CD4-positive, alpha-beta T cell treated with Interleukin-17A for 1 hour (primary cell): ENCODE measurements around the gene IL2RA.
A peak's percentile ranks its signal among the peaks of the same experiment; 100 is the strongest.
"Not testable (repeated sequence)": the region's sequence is repeated elsewhere in the genome, so short reads cannot be mapped to it uniquely, and the experiment has no call there.

Source experiments
- DNase-seq: peaks from one replicate; pipeline ENCODE4 v3.0.0-alpha.2; 2020

Gene IL2RA

GRCh38 chr10:6011558-6011957 lies 50.6 kb downstream of the IL2RA start:
- no peak for DNase-seq

DNA sequence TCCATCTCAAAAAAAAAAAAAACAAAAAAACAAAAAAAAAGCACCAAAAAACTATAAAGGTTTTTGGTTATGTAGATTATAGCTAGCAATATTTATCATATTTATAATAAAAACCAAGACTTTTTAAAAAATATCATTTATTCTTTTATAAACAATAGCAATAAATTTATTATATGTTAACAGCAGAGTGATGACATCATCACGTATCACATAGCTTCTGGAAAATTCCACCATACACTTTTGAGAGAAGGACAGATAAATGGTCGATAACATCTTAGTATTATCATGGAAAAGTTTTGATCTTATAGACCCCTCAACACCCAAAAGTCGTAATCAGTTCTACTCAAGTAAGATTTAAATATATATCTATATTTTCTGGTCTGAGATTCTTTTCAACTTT lies 51.6 kb downstream of the IL2RA start:
- DNase-seq: no peak

DNA sequence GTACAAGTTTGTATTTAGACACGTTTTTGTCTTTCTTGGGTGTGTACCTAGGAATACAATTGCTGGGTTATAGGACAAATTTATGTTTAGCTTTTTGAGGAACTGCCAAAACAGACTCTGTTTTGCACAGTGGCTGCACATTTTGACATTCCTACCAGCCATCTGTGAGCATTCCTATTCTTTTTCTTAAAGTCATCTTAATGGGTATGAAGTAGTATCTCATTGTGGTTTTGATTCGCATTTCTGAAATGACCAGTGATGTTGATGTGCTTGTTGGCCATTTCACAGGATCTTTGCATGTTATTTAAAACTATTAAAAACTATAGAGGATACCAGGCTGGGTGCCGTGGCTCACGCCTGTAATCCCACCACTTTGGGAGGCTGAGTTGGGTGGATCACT lies 52.2 kb downstream of the IL2RA start:
- no peak for DNase-seq

- no peak for DNase-seq
Observed at GRCh38 chr10:6009150-6009549, 53.0 kb downstream of the IL2RA start.

GRCh38 chr10:6008497-6009142 lies 53.5 kb downstream of the IL2RA start:
- DNase-seq: no peak

- no peak for DNase-seq
Observed at GRCh38 chr10:6006991-6007390, 55.2 kb downstream of the IL2RA start.

GRCh38 chr10:6006546-6006945 lies 55.6 kb downstream of the IL2RA start:
- DNase-seq: no peak

DNA sequence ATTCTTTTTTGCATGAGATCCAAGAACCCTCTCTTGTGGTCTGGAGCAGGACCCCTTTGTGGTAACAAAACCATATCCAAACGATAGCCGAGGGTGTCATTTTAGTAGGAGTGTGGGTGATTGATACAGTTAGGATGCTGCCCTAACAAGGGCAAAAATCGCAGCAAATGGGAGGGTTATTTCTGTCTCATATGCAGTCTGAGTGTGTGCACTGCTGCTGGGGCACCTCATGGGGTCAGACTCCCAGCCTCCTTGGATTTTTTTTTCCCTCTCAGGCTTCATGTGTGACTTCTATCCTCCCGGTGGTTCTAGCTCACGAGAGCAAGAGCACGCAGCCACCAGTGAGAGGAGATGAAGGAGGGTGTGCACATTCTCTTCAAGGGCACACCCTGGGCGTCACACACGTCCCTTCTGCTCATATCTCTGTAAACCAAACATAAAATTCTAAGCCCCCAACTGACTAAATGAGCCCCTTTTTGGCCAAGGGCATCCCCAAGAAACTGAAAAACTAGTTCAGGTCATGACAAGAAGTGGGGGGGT lies 56.2 kb downstream of the IL2RA start:
- no peak for DNase-seq

- DNase-seq: not testable (repeated sequence)
Observed at GRCh38 chr10:6005161-6005804, 56.9 kb downstream of the IL2RA start.

DNA sequence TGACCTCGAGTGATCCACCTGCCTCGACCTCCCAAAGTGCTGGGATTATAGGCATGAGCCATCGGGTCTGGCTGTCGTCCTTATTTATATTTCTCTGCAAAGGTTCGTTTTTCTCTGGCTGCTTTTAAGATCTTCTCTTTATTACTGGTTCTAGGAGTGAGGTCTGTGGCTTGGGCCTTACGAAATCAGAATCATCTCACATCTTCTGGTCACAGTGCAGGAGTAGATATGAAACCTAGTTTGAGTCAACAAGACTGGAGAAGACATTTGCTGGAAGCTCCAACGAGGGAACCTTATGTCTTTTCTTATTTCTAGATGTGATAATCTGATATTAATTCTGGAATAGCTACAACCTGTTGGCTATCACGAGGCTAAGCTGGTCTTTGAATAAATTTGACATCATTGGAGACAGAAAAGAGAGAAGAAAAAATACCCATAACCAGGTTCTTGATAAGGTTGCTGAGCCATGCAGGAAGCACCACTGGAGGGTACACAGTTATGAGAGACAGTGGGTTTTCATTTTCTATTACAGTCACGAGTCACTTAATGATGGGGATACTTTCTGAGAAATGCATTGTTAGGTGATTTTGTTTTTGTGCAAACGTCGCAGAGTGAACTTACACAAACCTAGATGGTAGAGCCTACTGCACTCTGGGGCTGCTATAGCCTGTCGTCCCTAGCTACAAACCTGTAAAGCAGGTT lies 59.2 kb downstream of the IL2RA start:
- DNase-seq: no peak

GRCh38 chr10:5999440-6000165 lies 62.6 kb downstream of the IL2RA start:
- no peak for DNase-seq

- no peak for DNase-seq
Observed at GRCh38 chr10:5996696-5997095, 65.5 kb downstream of the IL2RA start.

GRCh38 chr10:5992398-5992797 lies 69.8 kb downstream of the IL2RA start:
- no peak for DNase-seq

- no peak for DNase-seq
Observed at GRCh38 chr10:5991708-5992107, 70.5 kb downstream of the IL2RA start.

DNA sequence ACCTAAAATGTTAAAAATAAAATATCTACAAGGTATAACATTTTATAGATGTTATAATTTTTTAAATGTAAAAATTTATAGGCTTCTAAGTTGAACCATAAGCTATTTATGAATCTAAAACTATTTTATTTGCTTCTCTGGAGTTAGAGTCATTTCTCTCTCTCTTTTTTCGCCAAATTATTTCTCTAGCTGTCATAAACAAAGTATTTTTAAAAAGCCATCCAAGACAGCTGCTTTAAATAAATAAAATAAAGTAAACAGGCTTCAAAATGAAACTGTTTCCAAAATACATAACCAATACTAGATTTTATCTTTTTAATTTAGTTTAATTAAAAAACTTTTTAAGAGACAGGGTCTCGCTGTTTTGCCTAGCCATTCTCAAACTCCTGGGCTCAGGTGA lies 72.4 kb downstream of the IL2RA start:
- DNase-seq: no peak

DNA sequence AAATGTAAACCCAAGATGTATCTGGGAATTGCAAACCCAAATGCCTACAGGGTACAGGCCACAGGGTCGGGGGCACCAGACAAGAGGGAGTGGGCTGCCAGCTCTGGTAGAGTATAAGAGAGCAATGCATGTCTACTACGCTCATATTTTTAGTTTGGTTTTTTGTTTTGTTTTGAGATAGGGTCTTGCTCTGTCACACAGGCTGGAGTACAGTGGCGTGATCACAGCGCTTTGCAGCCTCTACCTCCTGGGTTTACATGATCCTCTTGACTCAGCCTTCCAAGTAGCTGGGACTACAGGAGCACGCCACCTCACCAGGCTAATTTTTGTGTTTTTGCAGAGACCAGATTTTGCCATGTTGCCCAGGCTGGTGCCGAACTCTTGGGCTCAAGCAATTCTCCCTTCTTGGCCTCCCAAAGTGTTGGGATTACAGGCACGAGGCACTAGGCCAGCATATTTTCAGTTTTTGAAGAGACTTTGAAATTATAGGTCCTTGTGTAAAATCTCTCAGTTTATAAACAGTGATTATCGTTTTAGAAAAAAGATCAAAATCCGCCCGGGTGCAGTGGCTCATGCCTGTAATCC lies 73.7 kb downstream of the IL2RA start:
- no peak for DNase-seq

GRCh38 chr10:5987747-5988146 lies 74.4 kb downstream of the IL2RA start:
- DNase-seq: peak; percentile 3

GRCh38 chr10:5985029-5985428 lies 77.1 kb downstream of the IL2RA start:
- no peak for DNase-seq

DNA sequence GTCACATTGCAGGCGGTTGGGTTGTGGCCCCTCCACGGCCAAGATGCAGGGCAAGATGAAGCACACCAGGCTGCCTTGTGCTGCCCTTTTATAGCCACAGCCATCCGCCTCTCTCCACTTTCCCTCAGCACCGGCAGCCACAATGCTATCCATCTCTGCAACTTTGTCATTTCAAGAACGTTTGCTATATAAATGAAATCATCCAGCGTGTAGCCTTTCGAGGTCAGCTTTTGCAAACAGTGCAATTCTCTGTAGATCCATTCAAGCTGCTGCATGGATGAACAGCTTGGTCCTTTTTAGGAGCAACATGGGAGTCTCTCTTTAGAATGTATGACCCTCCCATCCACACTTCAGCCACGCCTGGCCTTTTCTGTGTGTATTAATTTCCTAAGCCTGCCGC lies 78.4 kb downstream of the IL2RA start:
- DNase-seq: no peak

- DNase-seq: no peak
Observed at GRCh38 chr10:5981529-5981928, 80.6 kb downstream of the IL2RA start.

DNA sequence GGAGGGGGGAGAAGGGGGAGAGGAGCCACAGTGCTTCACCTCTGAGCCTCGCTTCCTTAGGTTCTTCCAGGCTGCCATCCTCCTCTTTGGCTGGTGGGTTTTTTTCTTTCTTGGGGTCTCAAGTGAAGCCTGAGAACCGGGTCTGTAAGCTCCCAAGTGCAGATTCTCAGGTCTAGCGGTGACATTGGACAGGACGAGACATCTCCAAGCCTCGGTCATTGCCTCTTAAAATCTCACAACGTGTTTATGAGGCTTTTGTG lies 84.0 kb downstream of the IL2RA start:
- DNase-seq: no peak

- DNase-seq: peak; percentile 84
Observed at GRCh38 chr10:5977471-5978229, 84.5 kb downstream of the IL2RA start, which contains the start of gene IL15RA. IL15RA (minus strand) TSS chr10:5977543; CDS start chr10:5977492, 51 bp downstream.
